HCT116 (cell line): ENCODE results near the gene CABP2. TPM values are rescaled to one million over a fixed set of nuclear protein-coding genes. Genes with fewer than 3 reads are reported as not detected.

Experiments
- ATAC-seq: fragments of 200-7000 bp; cut with Tn5 transposase; 2 replicates; pipeline ENCODE4 v1.9.1; 2020; ENCODE audit warnings: mild to moderate bottlenecking, moderate library complexity
- BruUV-seq: library from RNA; stranded (reverse); fragments of 400-500 nt; replicated peaks from 2 replicates; lab custom pipeline; 2021; lab: Mats Ljungman, UMichigan
- CTCF ChIA-PET: fragments of 300-600 bp; sonication (Branson Sonifier 250); formaldehyde crosslinking; loops from one replicate; lab custom pipeline; 2021; ENCODE audit warnings: antibody characterized with exemption; lab: Charles Lee
- POLR2A ChIA-PET: fragments of 300-600, 350-600 bp; sonication (Branson Sonifier 250); formaldehyde crosslinking; loops from one replicate; lab custom pipeline; 2021; ENCODE audit warnings: antibody characterized with exemption; lab: Charles Lee
- RAD21 ChIA-PET, 2 experiments: fragments of 300-600 bp; sonication (Branson Sonifier 250); formaldehyde crosslinking; loops; one replicate each; lab custom pipeline; 2023; ENCODE audit warnings: low total read pairs in 2 of 2; ENCODE audit not compliant: uncharacterized antibody in 2 of 2, unreplicated experiment in 2 of 2, low non-redundant PET in 1 of 2; lab: Charles Lee
- DNase-seq: peaks from one replicate; pipeline ENCODE4 v3.0.0-alpha.2; 2010; ENCODE audit warnings: low read depth, low spot score
- H2AFZ ChIP-seq: fragments of 200-600 bp; shearing (Covaris generic), sonication (generic); 2 replicates; pipeline ENCODE4 v1.6.1; 2017; ENCODE audit warnings: low read depth, mixed run types, mixed read lengths, antibody characterized with exemption, low read length; ENCODE audit not compliant: poor library complexity, severe bottlenecking
- H3K27ac ChIP-seq: 2 replicates; pipeline ENCODE4 v1.5.1; 2012; ENCODE audit warnings: low read depth, low read length
- H3K27me3 ChIP-seq: fragments of 200-600 bp; sonication (generic); 2 replicates; pipeline ENCODE4 v1.6.1; 2016; ENCODE audit warnings: mixed run types, low read length, mixed read lengths; ENCODE audit not compliant: insufficient read depth
- H3K36me3 ChIP-seq, 2 experiments: fragments of 200-500 bp in 1 of 2; fragments of 200-600 bp in 1 of 2; sonication (Bioruptor generic) in 1 of 2; sonication (generic) in 1 of 2; 2 replicates each; pipeline versions ENCODE4 v1.5.1 to v1.6.1; 2014 to 2016; ENCODE audit warnings: low read length in 2 of 2, inconsistent platforms in 1 of 2, mixed read lengths in 1 of 2, mixed run types in 1 of 2; ENCODE audit not compliant: insufficient read depth in 2 of 2, control insufficient read depth in 1 of 2
- H3K4me1 ChIP-seq, 2 experiments: fragments of 200-600 bp in 1 of 2; sonication (generic) in 1 of 2; 2 replicates each; pipeline versions ENCODE4 v1.5.1 to v1.6.1; 2012 to 2017; ENCODE audit warnings: low read length in 2 of 2, inconsistent platforms in 1 of 2, mild to moderate bottlenecking in 1 of 2, mixed read lengths in 1 of 2, mixed run types in 1 of 2, moderate library complexity in 1 of 2; ENCODE audit not compliant: insufficient read depth in 2 of 2, control insufficient read depth in 1 of 2
- H3K4me2 ChIP-seq: fragments of 200-600 bp; sonication (generic); 2 replicates; pipeline ENCODE4 v1.6.1; 2017; ENCODE audit warnings: mixed run types, low read length, mixed read lengths
- H3K4me3 ChIP-seq, 2 experiments: fragments of 200-600 bp in 1 of 2; sonication (generic) in 1 of 2; replicated peaks in 1 of 2; 2 replicates each; pipeline ENCODE4 v1.5.1; 2011 to 2016; ENCODE audit warnings: low read length in 2 of 2, control low read depth in 1 of 2, low read depth in 1 of 2, mild to moderate bottlenecking in 1 of 2, mixed read lengths in 1 of 2, mixed run types in 1 of 2
- H3K79me2 ChIP-seq: fragments of 200-600 bp; sonication (generic); 2 replicates; pipeline ENCODE4 v1.6.1; 2017; ENCODE audit warnings: mild to moderate bottlenecking, mixed run types, low read length, moderate library complexity, mixed read lengths; ENCODE audit not compliant: insufficient read depth
- H3K9ac ChIP-seq: fragments of 200-600 bp; sonication (generic); 2 replicates; pipeline ENCODE4 v1.6.1; 2016; ENCODE audit warnings: low read length, mixed read lengths
- H3K9me2 ChIP-seq: fragments of 200-600 bp; sonication (generic), shearing (Covaris generic); 2 replicates; pipeline ENCODE4 v1.6.1; 2017; ENCODE audit warnings: mixed run types, mild to moderate bottlenecking, moderate library complexity; ENCODE audit not compliant: insufficient read depth
- H3K9me3 ChIP-seq, 2 experiments: fragments of 200-500 bp in 1 of 2; fragments of 200-600 bp in 1 of 2; sonication (Bioruptor generic) in 1 of 2; sonication (generic) in 1 of 2; 2 replicates each; pipeline ENCODE4 v1.6.1; 2014 to 2017; ENCODE audit warnings: low read length in 2 of 2, mixed read lengths in 2 of 2, inconsistent platforms in 1 of 2, low read depth in 1 of 2, mild to moderate bottlenecking in 1 of 2, mixed run types in 1 of 2, moderate library complexity in 1 of 2; ENCODE audit not compliant: control insufficient read depth in 1 of 2, insufficient read depth in 1 of 2
- H4K20me1 ChIP-seq: fragments of 200-600 bp; sonication (generic), shearing (Covaris generic); 2 replicates; pipeline ENCODE4 v1.6.1; 2017; ENCODE audit warnings: mixed run types, mild to moderate bottlenecking, moderate library complexity; ENCODE audit not compliant: insufficient read depth
- CBX3 ChIP-seq: IDR thresholded peaks from 2 replicates; pipeline ENCODE4 v1.6.1; 2012; ENCODE audit warnings: low read depth
- CEBPB ChIP-seq: IDR thresholded peaks from 2 replicates; pipeline ENCODE4 v1.6.1; 2012; ENCODE audit warnings: low read depth
- CTCF ChIP-seq, 3 experiments: fragments of 200-600 bp in 1 of 3; sonication (generic) in 1 of 3; IDR thresholded peaks in 2 of 3; conservative IDR thresholded peaks in 1 of 3; 2 replicates each; pipeline ENCODE4 v1.5.1; 2012 to 2017; ENCODE audit warnings: low read depth in 2 of 3, low read length in 2 of 3, antibody characterized with exemption in 1 of 3, borderline replicate concordance in 1 of 3, control low read depth in 1 of 3, mild to moderate bottlenecking in 1 of 3, mixed read lengths in 1 of 3, mixed run types in 1 of 3, moderate library complexity in 1 of 3; ENCODE audit not compliant: insufficient read depth in 1 of 3
- EGR1 ChIP-seq: IDR thresholded peaks from 2 replicates; pipeline ENCODE4 v1.6.1; 2012; ENCODE audit warnings: low read depth
- EZH2phosphoT487 ChIP-seq: fragments of 200-600 bp; IDR thresholded peaks from 2 replicates; pipeline ENCODE4 v1.6.1; 2018; ENCODE audit warnings: antibody characterized with exemption, borderline replicate concordance
- FOSL1 ChIP-seq: IDR thresholded peaks from 2 replicates; pipeline ENCODE4 v1.6.1; 2012; ENCODE audit warnings: low read depth
- JUND ChIP-seq: IDR thresholded peaks from 2 replicates; pipeline ENCODE4 v1.6.1; 2012
- POLR2A ChIP-seq: IDR thresholded peaks from 2 replicates; pipeline ENCODE4 v1.7.0; 2011; ENCODE audit warnings: borderline replicate concordance; ENCODE audit not compliant: insufficient read depth, insufficient read length; ENCODE audit errors: extremely low read depth
- ZBTB33 ChIP-seq: IDR thresholded peaks from 2 replicates; pipeline ENCODE4 v1.6.1; 2011; ENCODE audit warnings: mild to moderate bottlenecking, low read length, moderate library complexity; ENCODE audit not compliant: insufficient replicate concordance; ENCODE audit errors: extremely low read depth
- intact Hi-C: fragments of 100-400 bp; cut with micrococcal nuclease; formaldehyde crosslinking; loops from 2 replicates; pipeline ENCODE4 v1.10.0; 2022
- total RNA-seq: library from RNA; stranded (reverse); gene quantifications from one replicate; pipeline ENCODE4 v1.2.1, GENCODE V29; 2021; ENCODE audit not compliant: unreplicated experiment

Gene CABP2
- total RNA-seq, 1 experiment from 2014 or later, result not detected

DNA sequence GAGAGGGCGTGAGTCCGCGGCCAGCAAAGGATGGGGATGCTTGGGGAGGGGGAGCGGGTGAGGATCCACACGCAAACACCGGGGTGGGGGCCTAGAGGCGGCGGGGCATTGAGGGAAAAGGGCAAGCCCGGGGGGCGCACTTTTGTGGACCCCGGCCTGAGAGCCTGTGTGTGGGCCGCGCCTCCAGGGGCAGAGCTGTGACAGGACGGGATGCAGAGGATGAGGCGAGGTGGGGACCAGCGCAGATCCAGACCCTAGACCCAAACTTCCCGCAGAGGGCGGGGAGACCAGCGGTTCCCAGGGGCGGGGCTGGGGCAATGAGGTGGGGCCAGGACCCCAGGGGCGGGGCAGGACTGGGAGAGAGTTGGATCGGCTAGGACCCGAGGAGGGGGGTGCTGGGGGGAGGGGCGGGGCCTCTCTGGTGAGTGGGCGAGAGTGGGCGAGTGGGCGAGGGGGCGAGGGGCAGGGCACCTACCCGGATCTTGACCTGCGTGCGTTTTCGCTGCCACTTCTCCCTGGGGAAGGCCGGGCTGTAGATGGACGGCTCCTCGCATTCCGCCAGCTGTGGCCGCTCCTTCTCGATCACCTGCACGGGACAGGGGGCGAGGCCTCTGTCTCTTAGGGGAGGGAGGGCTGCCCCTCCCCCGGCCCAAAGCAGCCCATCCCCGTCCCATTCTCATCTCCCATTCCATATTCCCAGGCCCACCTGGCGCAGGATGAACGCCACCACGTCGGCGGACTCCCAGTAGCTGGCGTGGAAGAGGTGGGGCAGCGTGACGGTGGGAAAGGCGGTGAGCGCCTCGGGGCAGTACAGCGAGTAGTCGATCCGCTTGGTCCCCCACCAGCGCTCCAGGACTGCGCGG lies 28.6 kb downstream of the CABP2 start:
- H3K9me2 ChIP-seq, result no peaks in the 10 kb centered on the region
- no peak overlapping the region for H3K4me3 ChIP-seq
- H3K27me3 ChIP-seq, result no peaks in the 10 kb centered on the region
- H3K9me3 ChIP-seq, result no peaks in the 10 kb centered on the region
- ChIA-PET RAD21 (no interaction called here), CTCF (no interaction called here), POLR2A (no interaction called here)
- H3K4me2 ChIP-seq, result no peak overlapping the region
- H3K36me3 ChIP-seq, result peaks cover 0 to 5% of the 10 kb centered on the region in 2 experiments; a peak in 2 of 4 replicates
- no peaks in the 10 kb centered on the region for H4K20me1 ChIP-seq
- H3K9ac ChIP-seq, result no peak overlapping the region
- ATAC-seq (no peak), DNase-seq (no peak)
- BruUV-seq, result no TSS peak
- no peak overlapping the region for H2AFZ ChIP-seq
- intact Hi-C loops, result no loop called here
- H3K27ac ChIP-seq, result no peak overlapping the region
- H3K79me2 ChIP-seq, result no peaks in the 10 kb centered on the region
- TF ChIP-seq ZBTB33, result no peak
- no peaks in the 10 kb centered on the region for H3K4me1 ChIP-seq

GRCh38 chr11:67493548-67494370 lies 29.5 kb downstream of the CABP2 start:
- DNase-seq (no peak), ATAC-seq (no peak)
- CTCF ChIA-PET, result no interaction called here
- Histone ChIP-seq H4K20me1 (no peaks in the 10 kb centered on the region), H3K9me2 (no peaks in the 10 kb centered on the region), H2AFZ (no peak overlapping the region), H3K4me2 (no peak overlapping the region), H3K27me3 (no peaks in the 10 kb centered on the region), H3K9ac (no peak overlapping the region), H3K9me3 (no peaks in the 10 kb centered on the region), H3K4me1 (no peaks in the 10 kb centered on the region), H3K79me2 (no peaks in the 10 kb centered on the region), H3K4me3 (no peak overlapping the region), H3K27ac (no peak overlapping the region; the same call in 1 of the 2 replicates), H3K36me3 (peaks cover 0 to 5% of the 10 kb centered on the region in 2 experiments; a peak in 2 of 4 replicates)
- RAD21 ChIA-PET, result no interaction called here
- POLR2A ChIA-PET, result no interaction called here
- no TSS peak for BruUV-seq
- intact Hi-C loops, result no loop called here
- TF ChIP-seq JUND (no peak), POLR2A (no peak), CEBPB (no peak), CBX3 (no peak), CTCF (IDR thresholded peaks at IDR 0.05 in 2 of 3, conservative IDR thresholded peaks at IDR 0.05 in 1 of 3; ENCODE audit: borderline replicate concordance in 1 of 3, insufficient read depth in 1 of 3, low read depth in 2 of 3, low read length in 2 of 3) (no peak), FOSL1 (no peak), EGR1 (no peak), EZH2phosphoT487 (no peak)
